Thyroid gland (tissue), 4 donors: Measurements from ENCODE around the gene MED25.

Source experiments
- CTCF ChIP-seq, 6 experiments: fragments of 200-600 bp in 3 of 6; fragments of 450-650 bp in 3 of 6; sonication (generic) in 3 of 6; IDR thresholded peaks; one replicate each; pipeline ENCODE4 v1.5.1; 2016 to 2019; ENCODE audit warnings: antibody characterized with exemption in 6 of 6, mild to moderate bottlenecking in 2 of 6, inconsistent platforms in 1 of 6, moderate library complexity in 1 of 6
- POLR2A ChIP-seq, 2 donors: fragments of 450-650 bp; IDR thresholded peaks; one replicate each; pipeline ENCODE4 v1.6.1; 2017; ENCODE audit warnings: antibody characterized with exemption in 2 of 2, mild to moderate bottlenecking in 2 of 2, moderate library complexity in 1 of 2

DNA sequence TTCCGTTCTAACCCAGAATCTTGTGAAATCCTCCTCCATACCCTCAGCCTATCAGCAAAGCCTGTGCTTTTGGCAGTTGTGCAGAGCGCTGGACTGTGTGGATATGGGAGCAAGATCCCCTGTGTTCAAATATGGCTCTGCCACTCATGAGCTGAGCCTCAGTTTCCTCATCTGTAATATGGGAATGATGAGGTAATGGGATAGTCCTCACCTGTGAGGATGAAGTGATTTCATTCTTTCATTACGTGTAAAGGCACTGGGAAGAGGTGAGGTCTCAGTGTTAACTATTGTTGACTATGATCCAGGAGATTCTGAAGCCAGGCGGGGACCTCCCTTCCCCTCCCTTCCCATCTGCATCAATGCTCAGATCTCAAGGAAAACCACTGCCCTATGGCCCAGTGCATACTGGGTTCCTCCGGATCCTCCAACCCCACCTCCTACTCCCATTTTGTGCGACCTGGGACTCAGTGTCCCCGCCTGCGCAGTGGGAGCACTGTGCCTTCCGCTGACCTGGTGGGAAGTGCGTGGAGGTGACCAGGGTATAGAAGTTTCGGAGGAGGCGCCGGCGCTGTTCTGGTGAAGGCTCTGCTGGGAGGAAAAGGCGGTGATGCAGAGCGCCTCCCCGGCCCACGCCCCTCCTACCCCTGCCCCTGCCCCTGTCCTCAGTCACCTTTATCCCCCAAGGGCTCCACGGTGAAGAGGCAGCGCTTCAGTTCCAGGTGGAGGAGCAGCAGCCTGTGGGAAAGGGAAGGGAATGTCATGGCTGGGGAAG is 10.0 kb upstream of the MED25 start:
- TF ChIP-seq POLR2A (IDR thresholded peaks at IDR 0.05) (no peak), CTCF (IDR thresholded peaks at IDR 0.05) (no peak)
